PC-3 (cell line): ENCODE measurements around the gene RANGAP1.

Experiments
- CTCF ChIP-seq: fragments of 300-600 bp; sonication (generic); conservative IDR thresholded peaks from 2 replicates; pipeline ENCODE4 v1.5.1; 2017; ENCODE audit warnings: antibody characterized with exemption, low read depth, mild to moderate bottlenecking, low read length
- EZH2 ChIP-seq: fragments of 300-600 bp; sonication (generic); IDR thresholded peaks from one replicate; pipeline ENCODE4 v1.6.1; 2017; ENCODE audit warnings: antibody characterized with exemption, mild to moderate bottlenecking, low read length; ENCODE audit not compliant: unreplicated experiment

GRCh38 chr22:41229730-41230400, 56.1 kb downstream of the RANGAP1 start:
- TF ChIP-seq CTCF, result no peak
- no peak for TF ChIP-seq EZH2
